GM21526 (cell line): ENCODE data around the gene SLC22A31.

Experiments
- ATAC-seq: cut with Tn5 transposase; IDR thresholded peaks from one replicate; pipeline ENCODE4 v1.9.1; 2021; ENCODE audit warnings: moderate library complexity; ENCODE audit not compliant: unreplicated experiment, low FRiP score

The SLC22A31 gene

GRCh38 chr16:89154390-89155183, 45.8 kb downstream of the SLC22A31 start:
- no peak for ATAC-seq

GRCh38 chr16:89153848-89154271, 46.5 kb downstream of the SLC22A31 start:
- no peak for ATAC-seq

GRCh38 chr16:89152831-89153700, 47.3 kb downstream of the SLC22A31 start:
- no peak for ATAC-seq

GRCh38 chr16:89150981-89151380, 49.4 kb downstream of the SLC22A31 start:
- no peak for ATAC-seq

GRCh38 chr16:89150090-89150835, 50.1 kb downstream of the SLC22A31 start:
- ATAC-seq, result no peak

- no peak for ATAC-seq
Observed at GRCh38 chr16:89149386-89149785, 51.0 kb downstream of the SLC22A31 start.

GRCh38 chr16:89147085-89147817, 53.1 kb downstream of the SLC22A31 start:
- no peak for ATAC-seq

GRCh38 chr16:89146211-89147005, 53.9 kb downstream of the SLC22A31 start:
- ATAC-seq, result no peak
